Caco-2 (cell line): ENCODE results near the gene TMEM53. TPM values are rescaled to one million over a fixed set of nuclear protein-coding genes. Genes with fewer than 3 reads are reported as not detected.

ENCODE experiments used
- BruUV-seq: library from RNA; stranded (reverse); fragments of 400-500 nt; replicated peaks from 2 replicates; lab custom pipeline; 2021; lab: Mats Ljungman, UMichigan
- CTCF ChIA-PET: fragments of 300-600 bp; sonication (Branson Sonifier 250); formaldehyde crosslinking; loops from one replicate; lab custom pipeline; 2022; ENCODE audit warnings: antibody characterized with exemption; lab: Charles Lee
- POLR2A ChIA-PET: fragments of 300-600 bp; sonication (Branson Sonifier 250); formaldehyde crosslinking; loops from one replicate; lab custom pipeline; 2022; ENCODE audit warnings: antibody characterized with exemption; lab: Charles Lee
- DNase-seq, 2 experiments: peaks; one replicate each; pipeline versions ENCODE4 v3.0.0 to v3.0.0-alpha.2; 2020 to 2022
- H3K27me3 ChIP-seq: replicated peaks from 2 replicates; pipeline ENCODE4 v1.6.0; 2011; ENCODE audit warnings: low read length; ENCODE audit not compliant: control insufficient read depth, insufficient read depth
- H3K36me3 ChIP-seq: 2 replicates; pipeline ENCODE4 v1.5.1; 2011; ENCODE audit warnings: low read length; ENCODE audit not compliant: control insufficient read depth, insufficient read depth
- H3K4me1 ChIP-seq: fragments of 250-450 bp; sonication (Bioruptor Pico); 2 replicates; pipeline ENCODE4 v1.5.1; 2020; ENCODE audit warnings: mild to moderate bottlenecking
- H3K4me3 ChIP-seq: 2 replicates; pipeline ENCODE4 v1.5.1; 2011; ENCODE audit warnings: low read depth, mild to moderate bottlenecking, control low read depth, low read length
- H3K9me3 ChIP-seq: fragments of 250-450 bp; sonication (Bioruptor Pico); 2 replicates; pipeline ENCODE4 v1.5.1; 2020; ENCODE audit warnings: mild to moderate bottlenecking, moderate library complexity
- H3K27ac Mint-ChIP-seq: one replicate; pipeline ENCODE4 v1.8.0; 2022; ENCODE audit warnings: mixed read lengths; ENCODE audit not compliant: unreplicated experiment
- H3K27me3 Mint-ChIP-seq: one replicate; pipeline ENCODE4 v1.8.0; 2022; ENCODE audit warnings: mixed read lengths; ENCODE audit not compliant: insufficient read depth, unreplicated experiment
- H3K36me3 Mint-ChIP-seq: one replicate; pipeline ENCODE4 v1.8.0; 2022; ENCODE audit warnings: mild to moderate bottlenecking, mixed read lengths; ENCODE audit not compliant: insufficient read depth, unreplicated experiment
- H3K4me1 Mint-ChIP-seq: one replicate; pipeline ENCODE4 v1.8.0; 2022; ENCODE audit warnings: low read depth, mixed read lengths; ENCODE audit not compliant: unreplicated experiment
- H3K4me3 Mint-ChIP-seq: one replicate; pipeline ENCODE4 v1.8.0; 2022; ENCODE audit warnings: mild to moderate bottlenecking, moderate library complexity, mixed read lengths; ENCODE audit not compliant: unreplicated experiment
- H3K9me3 Mint-ChIP-seq: one replicate; pipeline ENCODE4 v1.8.0; 2022; ENCODE audit warnings: mixed read lengths; ENCODE audit not compliant: unreplicated experiment
- CTCF ChIP-seq, 2 experiments: fragments of 200-600 bp in 1 of 2; IDR thresholded peaks; 1 replicate in 1 of 2; 2 replicates in 1 of 2; pipeline versions ENCODE4 v1.5.1 to v1.8.0; 2011 to 2022; ENCODE audit warnings: antibody characterized with exemption in 1 of 2, control low read depth in 1 of 2, inconsistent platforms in 1 of 2, low read depth in 1 of 2, low read length in 1 of 2, mild to moderate bottlenecking in 1 of 2, moderate library complexity in 1 of 2; ENCODE audit not compliant: insufficient read depth in 1 of 2, severe bottlenecking in 1 of 2, unreplicated experiment in 1 of 2
- intact Hi-C: fragments of 100-400 bp; cut with micrococcal nuclease; formaldehyde crosslinking; loops from one replicate; pipeline ENCODE4 v1.10.0; 2022; ENCODE audit not compliant: unreplicated experiment
- total RNA-seq: library from RNA; stranded (reverse); gene quantifications from 2 replicates; pipeline ENCODE4 v1.2.3, GENCODE V29; 2022

Gene TMEM53
- total RNA-seq, 1 experiment from 2014 or later = 4.4 TPM

- POLR2A ChIA-PET = interaction anchor here (0.6 to 0.7 kb wide), 2 partner anchors 22 kb away, joined by 3 to 4 read pairs; partner anchors contain the start of genes ARMH1 and TMEM53
- Mint-ChIP-seq H3K36me3 (peaks cover 18% of the 10 kb centered on the region), H3K9me3 (no peaks in the 10 kb centered on the region), H3K27ac (no peak overlapping the region), H3K27me3 (no peaks in the 10 kb centered on the region), H3K4me3 (no peak overlapping the region), H3K4me1 (no peaks in the 10 kb centered on the region)
- peak; percentile 80 to 90 for TF ChIP-seq CTCF (IDR thresholded peaks at IDR 0.05; ENCODE audit: insufficient read depth in 1 of 2, low read depth in 1 of 2, low read length in 1 of 2, severe bottlenecking in 1 of 2, unreplicated experiment in 1 of 2)
- intact Hi-C loops = loop anchor here (1.0 to 5.0 kb wide), 2 partner anchors 43 to 435 kb away; no protein-coding TSS in a partner anchor
- Histone ChIP-seq H3K36me3 (no peaks in the 10 kb centered on the region; the same call in 1 of the 2 replicates), H3K4me1 (no peaks in the 10 kb centered on the region), H3K4me3 (no peak overlapping the region), H3K9me3 (no peaks in the 10 kb centered on the region), H3K27me3 (no peaks in the 10 kb centered on the region)
- CTCF ChIA-PET = interaction anchor here (0.5 to 1.5 kb wide), 12 partner anchors 10 to 651 kb away, joined by 3 to 11 read pairs (median 4); partner anchors contain the start of genes ARMH1 and TMEM53
- DNase-seq = peak; percentile 62 to 75
- no TSS peak for BruUV-seq
Observed at GRCh38 chr1:44652445-44653106, 21.7 kb downstream of the TMEM53 start.

- H3K4me1 ChIP-seq = no peaks in the 10 kb centered on the region
- H3K27ac Mint-ChIP-seq = no peak overlapping the region
- no peaks in the 10 kb centered on the region for H3K9me3 ChIP-seq
- intact Hi-C loops = loop anchor here (5.0 kb wide), 1 partner anchor 434 kb away; no protein-coding TSS in a partner anchor
- H3K36me3 Mint-ChIP-seq = peaks cover 18% of the 10 kb centered on the region
- H3K27me3 ChIP-seq = no peaks in the 10 kb centered on the region
- no peak for TF ChIP-seq CTCF (IDR thresholded peaks at IDR 0.05; ENCODE audit: insufficient read depth in 1 of 2, low read depth in 1 of 2, low read length in 1 of 2, severe bottlenecking in 1 of 2, unreplicated experiment in 1 of 2)
- no peak for DNase-seq
- BruUV-seq = TSS peak; percentile 85
- no peak overlapping the region for H3K4me3 ChIP-seq
- no peaks in the 10 kb centered on the region for H3K27me3 Mint-ChIP-seq
- H3K4me1 Mint-ChIP-seq = no peaks in the 10 kb centered on the region
- no peak overlapping the region for H3K4me3 Mint-ChIP-seq
- no peaks in the 10 kb centered on the region for H3K9me3 Mint-ChIP-seq
- CTCF ChIA-PET = interaction anchor here (0.5 to 0.6 kb wide), 2 partner anchors 66 to 433 kb away, joined by 5 read pairs; no protein-coding TSS in a partner anchor
- H3K36me3 ChIP-seq = no peaks in the 10 kb centered on the region; the same call in 1 of the 2 replicates
- POLR2A ChIA-PET = interaction anchor here (0.6 kb wide), 1 partner anchor 23 kb away, joined by 8 read pairs; the partner anchor contains the start of gene TMEM53
Observed at GRCh38 chr1:44651069-44651468, 23.2 kb downstream of the TMEM53 start.

GRCh38 chr1:44650159-44650831 is 24.0 kb downstream of the TMEM53 start:
- ChIA-PET POLR2A (interaction anchor here (0.6 kb wide), 1 partner anchor 24 kb away, joined by 8 read pairs; the partner anchor contains the start of gene TMEM53), CTCF (interaction anchor here (0.5 to 0.6 kb wide), 2 partner anchors 67 to 433 kb away, joined by 5 read pairs; no protein-coding TSS in a partner anchor)
- Mint-ChIP-seq H3K27ac (no peak overlapping the region), H3K4me1 (no peaks in the 10 kb centered on the region), H3K9me3 (no peaks in the 10 kb centered on the region), H3K36me3 (peaks cover 18% of the 10 kb centered on the region), H3K4me3 (no peak overlapping the region), H3K27me3 (no peaks in the 10 kb centered on the region)
- no peak for TF ChIP-seq CTCF (IDR thresholded peaks at IDR 0.05; ENCODE audit: insufficient read depth in 1 of 2, low read depth in 1 of 2, low read length in 1 of 2, severe bottlenecking in 1 of 2, unreplicated experiment in 1 of 2)
- Histone ChIP-seq H3K9me3 (no peaks in the 10 kb centered on the region), H3K4me1 (no peaks in the 10 kb centered on the region), H3K4me3 (no peak overlapping the region), H3K36me3 (peaks cover 2% of the 10 kb centered on the region; the same call in 1 of the 2 replicates), H3K27me3 (no peaks in the 10 kb centered on the region)
- intact Hi-C loops = loop anchor here (5.0 kb wide), 1 partner anchor 433 kb away; no protein-coding TSS in a partner anchor
- no peak for DNase-seq
- BruUV-seq = no TSS peak
